Activated naive CD4-positive, alpha-beta T cell treated with anti-CD3 and anti-CD28 coated beads, Interleukin-2, amount 50 U/mL, for 16 hours (primary cell): ENCODE data around the gene GULP1.
"Not testable (repeated sequence)": the region's sequence is repeated elsewhere in the genome, so short reads cannot be mapped to it uniquely, and the experiment has no call there.

Experiments used
- DNase-seq: peaks from one replicate; pipeline ENCODE4 v3.0.0-alpha.2; 2020

GULP1 gene

GRCh38 chr2:188291617-188292347 lies at the start of gene GULP1:
Gene GULP1 (plus strand): TSS chr2:188291874. CDS start chr2:188477703, 185,829 bp downstream.
- DNase-seq = no peak

DNA sequence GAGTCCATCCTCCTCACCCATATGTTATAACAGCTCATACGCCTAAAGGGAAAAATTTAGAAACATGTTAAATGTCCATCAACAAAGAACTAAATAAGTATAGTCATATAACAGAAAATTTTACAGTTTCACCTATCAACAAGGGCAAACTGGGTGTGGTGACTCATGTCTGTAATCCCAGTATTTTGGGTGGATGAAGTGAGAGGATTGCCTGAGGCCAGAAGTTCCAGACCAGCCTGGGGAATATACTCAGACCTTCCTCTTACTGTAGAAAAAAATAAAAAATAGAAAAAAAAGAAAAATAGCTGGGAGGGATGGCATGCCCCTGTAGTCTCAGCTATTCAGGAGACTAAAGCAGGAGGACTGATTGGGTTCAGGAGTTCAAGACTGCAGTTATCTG lies 48.3 kb upstream of the GULP1 start:
- DNase-seq = no peak

GRCh38 chr2:188244383-188244782 lies 47.3 kb upstream of the GULP1 start:
- no peak for DNase-seq

DNA sequence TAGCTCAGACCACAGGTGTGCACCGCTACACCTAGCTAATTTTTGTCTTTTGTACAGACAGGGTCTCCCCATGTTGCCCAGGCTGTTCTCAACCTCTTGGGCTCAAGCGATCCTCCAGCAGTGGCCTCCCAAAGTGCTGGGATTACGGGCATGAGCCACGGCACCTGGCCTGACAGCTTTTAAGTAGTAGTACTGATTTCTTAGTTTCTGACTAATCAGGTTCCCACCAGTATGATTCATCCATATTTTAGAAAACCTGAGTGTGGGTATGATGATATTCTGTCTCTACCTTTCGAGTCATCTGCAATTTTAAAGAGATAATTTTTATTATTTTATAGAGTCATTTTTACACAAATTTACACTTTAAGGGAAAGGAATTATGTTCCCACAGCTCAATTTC lies 46.4 kb upstream of the GULP1 start:
- no peak for DNase-seq

DNA sequence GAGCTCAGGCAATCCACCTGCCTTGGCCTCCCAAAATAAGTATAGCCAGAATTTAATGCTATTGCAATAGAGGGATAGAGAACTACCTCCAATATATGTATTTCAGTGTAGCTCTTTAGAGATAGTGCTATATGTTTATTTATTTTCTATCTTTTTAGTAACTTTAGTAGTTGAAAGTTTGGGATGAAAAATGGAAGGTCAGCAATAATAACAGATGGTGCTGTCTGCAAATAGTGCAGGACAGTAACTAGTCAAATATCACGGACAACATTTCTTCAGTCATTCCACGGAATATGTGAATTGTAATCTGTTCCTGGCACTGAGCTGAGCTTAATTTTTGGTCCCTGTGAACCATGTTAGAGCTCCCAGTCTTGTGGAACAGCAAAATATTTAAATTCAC lies 43.2 kb upstream of the GULP1 start:
- DNase-seq = no peak

GRCh38 chr2:188251034-188251433 lies 40.6 kb upstream of the GULP1 start:
- DNase-seq = no peak

DNA sequence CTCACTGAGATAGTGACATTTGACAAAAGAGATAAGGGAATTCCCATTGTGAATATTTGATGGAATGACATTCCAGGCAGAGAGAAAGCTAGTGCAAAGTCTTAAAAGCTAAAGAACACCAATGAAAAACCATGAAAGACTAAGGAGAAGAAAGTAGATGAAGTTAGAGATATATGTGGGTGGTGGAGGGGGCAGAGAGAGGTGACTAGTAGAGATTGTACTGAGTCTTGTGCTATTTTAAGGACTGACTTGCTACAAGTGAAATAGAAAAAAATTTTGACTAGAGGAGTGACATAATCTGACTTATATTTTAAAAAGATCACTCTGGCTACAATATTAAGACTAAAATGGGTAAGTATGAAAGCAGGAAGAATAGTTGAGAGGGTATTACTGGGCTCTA lies 35.3 kb upstream of the GULP1 start:
- DNase-seq = no peak

- no peak for DNase-seq
Observed at GRCh38 chr2:188265315-188265714, 26.4 kb upstream of the GULP1 start.

- no peak for DNase-seq
Observed at GRCh38 chr2:188267776-188268175, 23.9 kb upstream of the GULP1 start.

- DNase-seq = no peak
Observed at GRCh38 chr2:188269004-188269403, 22.7 kb upstream of the GULP1 start.

DNA sequence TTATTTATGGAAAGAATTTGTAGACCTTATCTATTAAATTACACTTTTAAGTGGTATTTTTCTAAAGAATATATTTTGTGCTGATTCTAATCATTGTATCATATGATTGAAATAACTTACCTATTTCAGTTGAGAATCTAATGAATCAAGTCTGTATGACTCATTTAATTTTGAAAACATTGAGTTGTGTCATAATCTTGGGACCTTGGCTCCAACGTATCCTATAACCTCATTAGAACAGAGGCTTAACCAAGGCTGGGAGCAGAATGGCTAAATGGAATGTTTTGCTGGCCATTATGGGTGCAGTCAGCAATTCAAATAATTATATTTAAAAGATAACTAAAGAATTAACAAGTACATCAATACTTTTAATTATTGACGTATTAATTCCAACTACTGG lies 19.6 kb upstream of the GULP1 start:
- DNase-seq = no peak

GRCh38 chr2:188274274-188274673 lies 17.4 kb upstream of the GULP1 start:
- no peak for DNase-seq

GRCh38 chr2:188276255-188276654 lies 15.4 kb upstream of the GULP1 start:
- DNase-seq = no peak

- no peak for DNase-seq
Observed at GRCh38 chr2:188277786-188278185, 13.9 kb upstream of the GULP1 start.

- DNase-seq = no peak
Observed at GRCh38 chr2:188278388-188279092, 13.1 kb upstream of the GULP1 start.

GRCh38 chr2:188279093-188279445 lies 12.6 kb upstream of the GULP1 start:
- no peak for DNase-seq

DNA sequence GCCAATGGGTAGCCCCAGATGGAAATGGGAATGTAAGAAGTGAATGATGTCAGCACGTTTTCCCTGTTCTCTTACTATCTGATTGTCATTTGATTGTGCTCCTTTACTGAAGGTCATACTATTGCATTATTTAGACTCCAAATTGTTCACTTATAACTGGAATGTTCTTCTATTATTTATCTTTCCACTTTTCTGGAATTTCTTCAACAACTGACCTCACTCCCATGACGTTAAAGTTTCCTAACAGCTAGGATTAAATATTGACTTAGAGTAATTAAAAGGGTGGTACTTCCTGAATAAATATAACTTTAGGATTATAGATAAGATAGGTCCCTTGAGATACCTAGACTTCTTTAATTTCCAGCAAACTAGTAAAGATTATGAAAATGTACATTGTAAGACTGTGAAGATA lies 10.9 kb upstream of the GULP1 start:
- DNase-seq = no peak

DNA sequence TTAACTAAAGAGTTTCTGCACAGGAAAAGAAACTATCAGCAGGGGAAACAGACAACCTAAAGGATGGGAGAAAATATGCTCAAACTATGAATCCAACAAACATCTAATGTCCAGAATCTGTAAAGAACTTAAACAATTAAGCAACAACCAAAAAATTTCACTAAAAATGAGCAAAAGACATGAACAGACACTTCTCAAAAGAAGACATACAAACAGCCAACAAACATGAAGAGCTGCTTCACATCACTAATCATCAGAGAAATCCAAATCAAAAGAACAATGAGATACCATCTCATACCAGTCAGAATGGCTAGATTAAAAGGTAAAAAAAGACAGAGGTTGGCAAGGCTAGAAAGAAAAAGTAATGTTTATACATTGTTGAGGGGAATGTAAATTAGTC lies 8.8 kb upstream of the GULP1 start:
- DNase-seq = no peak

DNA sequence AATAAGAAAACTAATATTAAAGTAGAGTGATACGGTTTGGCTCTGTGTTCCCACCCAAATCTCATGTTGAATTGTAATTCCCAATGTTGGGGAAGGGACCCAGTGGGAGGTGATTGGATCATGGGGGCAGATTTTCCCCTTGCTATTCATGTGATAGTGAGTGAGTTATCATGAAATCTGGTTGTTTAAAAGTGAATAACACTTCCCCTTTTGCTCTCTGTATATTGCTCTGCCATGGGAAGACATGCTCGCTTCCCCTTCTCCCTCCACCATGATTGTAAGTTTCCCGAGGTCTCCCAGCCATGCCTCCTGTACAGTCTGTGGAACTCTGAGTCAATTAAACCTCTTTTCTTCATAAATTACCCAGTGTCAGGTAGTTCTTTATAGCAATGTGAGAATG lies 7.4 kb upstream of the GULP1 start:
- DNase-seq = not testable (repeated sequence)

GRCh38 chr2:188285049-188285448 lies 6.6 kb upstream of the GULP1 start:
- DNase-seq = no peak

DNA sequence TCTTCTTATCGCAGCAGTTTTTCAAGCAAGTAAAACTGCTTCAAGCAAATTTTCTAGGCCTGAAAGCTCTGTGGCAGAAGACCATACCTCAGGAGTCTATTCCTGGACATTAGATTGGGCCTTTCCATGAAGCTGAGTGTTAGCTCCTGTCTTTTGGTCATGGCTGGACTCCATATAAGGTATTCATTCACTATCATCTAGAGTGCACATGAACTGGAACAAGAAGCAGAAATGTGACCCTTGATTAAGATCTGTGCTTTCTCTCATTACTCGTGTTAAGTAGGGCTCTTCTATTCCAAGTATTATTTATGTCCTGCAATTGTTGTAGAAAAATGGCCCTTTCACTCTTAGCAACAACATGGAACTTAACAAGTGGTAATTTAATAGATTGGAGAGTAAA lies 5.9 kb upstream of the GULP1 start:
- DNase-seq = no peak

GRCh38 chr2:188291142-188291616 lies 495 bp upstream of the GULP1 start:
- DNase-seq = no peak

GRCh38 chr2:188292348-188293239 lies 920 bp downstream of the GULP1 start:
- no peak for DNase-seq
